ENCODE results near the gene B3GALT2. TPM values are rescaled to one million over a fixed set of nuclear protein-coding genes. Genes with fewer than 3 reads are reported as not detected.
A peak's percentile ranks its signal among the peaks of the same experiment; 100 is the strongest.

B3GALT2 gene
- total and polyA plus RNA-seq, 9 of the 15 experiments (the other 6 are each of a cell fraction or from before 2014, with no cell fraction given): 0.03 TPM; not detected in 8

- Histone ChIP-seq H3K9ac (ENCODE audit: insufficient read depth in 1 of 2, low read depth in 2 of 2, low read length in 2 of 2) (no peak overlapping the region), H3K4me3 (no peak overlapping the region), H3K79me2 (ENCODE audit: control insufficient read depth, insufficient read depth, low read length) (no peaks in the 10 kb centered on the region; the same call in 2 of the 3 replicates), H4K20me1 (replicated peaks; ENCODE audit: control insufficient read depth, insufficient read depth, low read length) (no peaks in the 10 kb centered on the region), H3K4me2 (ENCODE audit: insufficient read depth, low read length) (no peak overlapping the region), H3K27me3 (ENCODE audit: control insufficient read depth in 2 of 2, insufficient read depth in 2 of 2, low read length in 2 of 2) (no peaks in the 10 kb centered on the region), H3K4me1 (replicated peaks in 1 of 2; ENCODE audit: control insufficient read depth in 2 of 2, insufficient read depth in 2 of 2, low read length in 2 of 2) (no peaks in the 10 kb centered on the region), H2AFZ (ENCODE audit: low read depth, low read length) (no peak overlapping the region), H3K9me1 (ENCODE audit: control insufficient read depth, insufficient read depth, low read length) (no peaks in the 10 kb centered on the region), H3K27ac (ENCODE audit: extremely low read depth, low read depth, low read length) (no peak overlapping the region), H3K9me3 (replicated peaks; ENCODE audit: control insufficient read depth, insufficient read depth, low read depth, low read length) (no peaks in the 10 kb centered on the region), H3K36me3 (ENCODE audit: control insufficient read depth, insufficient read depth, low read length) (peaks cover 71% of the 10 kb centered on the region)
- in situ Hi-C loops (cut with MboI) (no loop called here), intact Hi-C loops (cut with micrococcal nuclease) (no loop called here)
- ATAC-seq (peak; percentile 35; the same call in 1 of the 3 replicates), FAIRE-seq (no peak), DNase-seq (ENCODE audit: extremely low read depth in 1 of 4, low spot score in 3 of 4) (no peak)
- CTCF ChIA-PET (ENCODE audit: low intra/inter-chr PET ratio): no interaction called here
- 21% methylated on average over 1 of the region's 1 CpG for WGBS (ENCODE audit: insufficient coverage, low coverage, missing lambda C conversion rate)
- POLR2A ChIA-PET: interaction anchor here (0.6 kb wide), 1 partner anchor 459 kb away, joined by 3 read pairs; no protein-coding TSS in a partner anchor
- no TSS peak for BruUV-seq (replicated peaks)
- TF ChIP-seq, protein P1, sequence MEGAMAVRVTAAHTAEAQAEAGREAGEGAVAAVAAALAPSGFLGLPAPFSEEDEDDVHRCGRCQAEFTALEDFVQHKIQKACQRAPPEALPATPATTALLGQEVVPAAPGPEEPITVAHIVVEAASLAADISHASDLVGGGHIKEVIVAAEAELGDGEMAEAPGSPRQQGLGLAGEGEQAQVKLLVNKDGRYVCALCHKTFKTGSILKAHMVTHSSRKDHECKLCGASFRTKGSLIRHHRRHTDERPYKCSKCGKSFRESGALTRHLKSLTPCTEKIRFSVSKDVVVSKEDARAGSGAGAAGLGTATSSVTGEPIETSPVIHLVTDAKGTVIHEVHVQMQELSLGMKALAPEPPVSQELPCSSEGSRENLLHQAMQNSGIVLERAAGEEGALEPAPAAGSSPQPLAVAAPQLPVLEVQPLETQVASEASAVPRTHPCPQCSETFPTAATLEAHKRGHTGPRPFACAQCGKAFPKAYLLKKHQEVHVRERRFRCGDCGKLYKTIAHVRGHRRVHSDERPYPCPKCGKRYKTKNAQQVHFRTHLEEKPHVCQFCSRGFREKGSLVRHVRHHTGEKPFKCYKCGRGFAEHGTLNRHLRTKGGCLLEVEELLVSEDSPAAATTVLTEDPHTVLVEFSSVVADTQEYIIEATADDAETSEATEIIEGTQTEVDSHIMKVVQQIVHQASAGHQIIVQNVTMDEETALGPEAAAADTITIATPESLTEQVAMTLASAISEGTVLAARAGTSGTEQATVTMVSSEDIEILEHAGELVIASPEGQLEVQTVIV (CRISPR knock-in tag; IDR thresholded peaks at IDR 0.05; ENCODE audit: borderline replicate concordance): no peak
- no peak for TF ChIP-seq KLF10 (CRISPR knock-in tag; IDR thresholded peaks at IDR 0.05)
- no peak for TF ChIP-seq ETV6 (IDR thresholded peaks at IDR 0.05; ENCODE audit: borderline replicate concordance in 1 of 2, low read depth in 2 of 2, low read length in 1 of 2)
- TF ChIP-seq ETV6 (CRISPR knock-in tag; IDR thresholded peaks at IDR 0.05; ENCODE audit: borderline replicate concordance): no peak
- no peak for TF ChIP-seq CXXC5 (CRISPR knock-in tag; IDR thresholded peaks at IDR 0.05)
Measured at GRCh38 chr1:193211539-193211938, 25.1 kb upstream of the B3GALT2 start.
